Cardiac muscle cell (in vitro differentiated cells and primary cell): ENCODE results near the gene LRP5. TPM values are rescaled to one million over a fixed set of nuclear protein-coding genes. Genes with fewer than 3 reads are reported as not detected.
A peak's percentile ranks its signal among the peaks of the same experiment; 100 is the strongest.

ENCODE experiments used
- DNase-seq, 2 donors: peaks; one replicate each; pipeline versions ENCODE4 v3.0.0 to v3.0.0-alpha.2; 2010 to 2017; ENCODE audit warnings: low read depth in 1 of 2, low spot score in 1 of 2
- H3K27ac ChIP-seq: fragments of 200-600 bp; sonication (generic); 2 replicates; pipeline ENCODE4 v1.5.1; 2016
- H3K27me3 ChIP-seq: fragments of 200-600 bp; sonication (generic); 2 replicates; pipeline ENCODE4 v1.6.0; 2016; ENCODE audit warnings: control low read depth
- H3K36me3 ChIP-seq: fragments of 200-600 bp; sonication (generic); 2 replicates; pipeline ENCODE4 v1.5.1; 2016; ENCODE audit warnings: control low read depth
- H3K4me1 ChIP-seq: fragments of 200-600 bp; sonication (generic); 2 replicates; pipeline ENCODE4 v1.8.1; 2017; ENCODE audit warnings: low read depth, mild to moderate bottlenecking, mixed run types
- H3K4me3 ChIP-seq: fragments of 200-600 bp; sonication (generic); 2 replicates; pipeline ENCODE4 v1.5.1; 2016; ENCODE audit warnings: mild to moderate bottlenecking
- H3K9me3 ChIP-seq: fragments of 200-600 bp; sonication (generic); 2 replicates; pipeline ENCODE4 v1.5.1; 2017; ENCODE audit warnings: low read depth, mild to moderate bottlenecking, control low read depth
- CTCF ChIP-seq: IDR thresholded peaks from 2 replicates; pipeline ENCODE4 v1.5.1; 2012; ENCODE audit warnings: low read depth, mild to moderate bottlenecking, low read length
- polyA plus RNA-seq: library from polyadenylated mRNA; unstranded; fragments of >200 nt; fragmentation: Nextera tagmentation; extraction: Ambion mirVana; gene quantifications from 2 replicates; pipeline ENCODE4 v1.2.1, GENCODE V29; 2016
- total RNA-seq: library from RNA; depleted of rRNA; stranded (reverse); fragments of >200 nt; gene quantifications from 2 replicates; pipeline ENCODE4 v1.2.3, GENCODE V29; 2016

LRP5 gene
- total and polyA plus RNA-seq, 2 experiments from 2014 or later, result 29.1 to 245 TPM

GRCh38 chr11:68340003-68340767, 27.8 kb downstream of the LRP5 start:
- Histone ChIP-seq H3K27me3 (no peaks in the 10 kb centered on the region), H3K4me1 (peaks cover 19% of the 10 kb centered on the region), H3K27ac (no peak overlapping the region), H3K4me3 (no peak overlapping the region), H3K9me3 (no peaks in the 10 kb centered on the region), H3K36me3 (no peaks in the 10 kb centered on the region)
- TF ChIP-seq CTCF, result no peak
- DNase-seq, result no peak

GRCh38 chr11:68340784-68341556, 28.6 kb downstream of the LRP5 start:
- peaks cover 19% of the 10 kb centered on the region for H3K4me1 ChIP-seq
- H3K36me3 ChIP-seq, result no peaks in the 10 kb centered on the region
- no peak for DNase-seq
- H3K4me3 ChIP-seq, result no peak overlapping the region
- H3K27me3 ChIP-seq, result no peaks in the 10 kb centered on the region
- no peak overlapping the region for H3K27ac ChIP-seq
- no peak for TF ChIP-seq CTCF
- no peaks in the 10 kb centered on the region for H3K9me3 ChIP-seq

GRCh38 chr11:68341557-68342458, 29.4 kb downstream of the LRP5 start:
- TF ChIP-seq CTCF, result no peak
- no peaks in the 10 kb centered on the region for H3K36me3 ChIP-seq
- no peak overlapping the region for H3K4me3 ChIP-seq
- DNase-seq, result no peak
- peaks cover 19% of the 10 kb centered on the region for H3K4me1 ChIP-seq
- H3K27me3 ChIP-seq, result no peaks in the 10 kb centered on the region
- peak overlapping the region; percentile 71 for H3K27ac ChIP-seq
- no peaks in the 10 kb centered on the region for H3K9me3 ChIP-seq

GRCh38 chr11:68342459-68343158, 30.2 kb downstream of the LRP5 start:
- Histone ChIP-seq H3K27me3 (no peaks in the 10 kb centered on the region), H3K4me1 (peaks cover 19% of the 10 kb centered on the region), H3K9me3 (no peaks in the 10 kb centered on the region), H3K27ac (peak overlapping the region; percentile 71), H3K36me3 (no peaks in the 10 kb centered on the region), H3K4me3 (no peak overlapping the region)
- no peak for TF ChIP-seq CTCF
- no peak for DNase-seq
